A549 (cell line): Measurements from ENCODE around the gene ANKS4B. TPM values are rescaled to one million over a fixed set of nuclear protein-coding genes. Genes with fewer than 3 reads are reported as not detected.

ENCODE experiments used
- ATAC-seq, 2 experiments: fragments of 200-7000 bp in 1 of 2; fragments of >200 bp in 1 of 2; cut with Nextera tagmentation in 1 of 2; cut with Tn5 transposase in 1 of 2; 3 replicates each; pipeline versions ENCODE4 v1.8.0 to v1.9.1; 2018 to 2020; ENCODE audit warnings: mild to moderate bottlenecking in 1 of 2, moderate library complexity in 1 of 2
- CTCF ChIA-PET: fragments of 300-600 bp; sonication (Branson Sonifier 250); formaldehyde crosslinking; extraction: SDS; loops from one replicate; lab custom pipeline; 2021; ENCODE audit warnings: antibody characterized with exemption, inconsistent platforms; lab: Yijun Ruan, JAX
- POLR2A ChIA-PET: fragments of 350-600 bp; formaldehyde crosslinking; extraction: SDS; loops from one replicate; lab custom pipeline; 2021; ENCODE audit warnings: antibody characterized with exemption, inconsistent platforms; lab: Yijun Ruan, JAX
- DNase-seq, 2 experiments: peaks; one replicate each; pipeline versions ENCODE4 v3.0.0 to v3.0.0-alpha.2; 2011 to 2016; ENCODE audit warnings: low read depth in 1 of 2, low spot score in 1 of 2
- FAIRE-seq: peaks from 2 replicates; lab custom pipeline; 2011; peaks lifted over from hg19 to GRCh38; lab: Jason Lieb, UNC
- H3K27ac ChIP-seq, 2 experiments: fragments of >200 bp; sonication (Bioruptor Twin); formaldehyde crosslinking; 3 replicates each; pipeline ENCODE4 v1.5.1; 2016 to 2017
- H3K4me1 ChIP-seq: fragments of >200 bp; sonication (Bioruptor Twin); formaldehyde crosslinking; 3 replicates; pipeline ENCODE4 v1.6.1; 2016
- H3K4me2 ChIP-seq: fragments of >200 bp; sonication (Bioruptor Twin); formaldehyde crosslinking; 3 replicates; pipeline ENCODE4 v1.6.1; 2016
- H3K4me3 ChIP-seq: fragments of >200 bp; sonication (Bioruptor Twin); formaldehyde crosslinking; 3 replicates; pipeline ENCODE4 v1.5.1; 2016
- H3K9me3 ChIP-seq: fragments of >200 bp; sonication (Bioruptor Twin); formaldehyde crosslinking; 3 replicates; pipeline ENCODE4 v1.6.1; 2016
- CEBPB ChIP-seq, 2 experiments: fragments of >200 bp in 1 of 2; sonication (Bioruptor Twin) in 1 of 2; formaldehyde crosslinking in 1 of 2; IDR thresholded peaks; 2 replicates each; pipeline ENCODE4 v1.6.1; 2012 to 2016
- CHD2 ChIP-seq: fragments of 150-350 bp; IDR thresholded peaks from 2 replicates; pipeline ENCODE4 v1.6.1; 2014; ENCODE audit warnings: low read length; ENCODE audit not compliant: partially characterized antibody
- EP300 ChIP-seq, 2 experiments: fragments of >200 bp; sonication (Bioruptor Twin); formaldehyde crosslinking; IDR thresholded peaks; 2 replicates in 1 of 2; 3 replicates in 1 of 2; pipeline ENCODE4 v1.6.1; 2016 to 2017
- FOSB ChIP-seq: fragments of 250-450 bp; sonication (Bioruptor Pico); IDR thresholded peaks from 2 replicates; pipeline ENCODE4 v1.5.0; 2020; ENCODE audit warnings: mild to moderate bottlenecking, moderate library complexity
- KDM5A ChIP-seq: fragments of 200-600 bp; sonication (generic); IDR thresholded peaks from 2 replicates; pipeline ENCODE4 v1.6.1; 2016; ENCODE audit warnings: antibody characterized with exemption, mild to moderate bottlenecking
- MAZ ChIP-seq: fragments of 150-350 bp; IDR thresholded peaks from 2 replicates; pipeline ENCODE4 v1.6.1; 2014; ENCODE audit warnings: antibody characterized with exemption, low read depth, low read length, borderline replicate concordance
- RARB ChIP-seq: fragments of 250-450 bp; sonication (Bioruptor Pico); IDR thresholded peaks from 2 replicates; pipeline ENCODE4 v1.8.0; 2021; ENCODE audit warnings: mild to moderate bottlenecking, moderate library complexity
- RFX5 ChIP-seq: fragments of 450-650 bp; IDR thresholded peaks from 2 replicates; pipeline ENCODE4 v1.7.1; 2014; ENCODE audit warnings: antibody characterized with exemption, mild to moderate bottlenecking, moderate library complexity
- TFCP2L1 ChIP-seq: fragments of 250-450 bp; sonication (Bioruptor Pico); IDR thresholded peaks from 2 replicates; pipeline ENCODE4 v1.5.0; 2021; ENCODE audit warnings: mild to moderate bottlenecking
- ZFP36 ChIP-seq: fragments of 450-650 bp; IDR thresholded peaks from 2 replicates; pipeline ENCODE4 v1.6.1; 2014; ENCODE audit warnings: borderline replicate concordance; ENCODE audit not compliant: partially characterized antibody
- ZNF302 ChIP-seq: fragments of 250-450 bp; sonication (Bioruptor Pico); IDR thresholded peaks from 2 replicates; pipeline ENCODE4 v1.9.0; 2021; ENCODE audit warnings: inconsistent platforms, mild to moderate bottlenecking, moderate library complexity
- whole genome bisulfite sequencing: methylation state at CpG from one replicate; pipeline ENCODE4 v1.1.6; 2017; ENCODE audit errors: missing lambda C conversion rate; 5-methylcytosine and 5-hydroxymethylcytosine counted together
- polyA plus RNA-seq, 4 experiments: library from polyadenylated mRNA; depleted of rRNA in 3 of 4; stranded (reverse); fragments of >200 nt; fragmentation: RNase III in 1 of 4; extraction: RNeasy Plus Mini Kit Qiagen cat#74134 plus additional on column Dnase treatment in 1 of 4; gene quantifications; 2 replicates in 3 of 4; 3 replicates in 1 of 4; pipeline ENCODE4 v1.2.3, GENCODE V29; 2011 to 2017
- TF ChIP-seq, protein P1 (sequence below): IDR thresholded peaks from 2 replicates; pipeline ENCODE4 v1.6.1; 2012
- TF ChIP-seq, protein P2 (sequence below): fragments of 200-600 bp; sonication (generic); IDR thresholded peaks from 2 replicates; pipeline ENCODE4 v1.6.1; 2016; ENCODE audit warnings: antibody characterized with exemption, mild to moderate bottlenecking, moderate library complexity
- TF ChIP-seq, protein P3 (sequence below): fragments of 450-650 bp; IDR thresholded peaks from 2 replicates; pipeline ENCODE4 v1.6.1; 2014; ENCODE audit warnings: antibody characterized with exemption
- TF ChIP-seq, protein P4 (sequence below): fragments of 250-450 bp; sonication (Bioruptor Pico); IDR thresholded peaks from 2 replicates; pipeline ENCODE4 v1.5.0; 2021; ENCODE audit warnings: mild to moderate bottlenecking, moderate library complexity, borderline replicate concordance
- TF ChIP-seq, protein P5 (sequence below): fragments of >200 bp; sonication (Bioruptor Twin); formaldehyde crosslinking; IDR thresholded peaks from 3 replicates; pipeline ENCODE4 v1.6.1; 2016

The ANKS4B gene
- polyA plus RNA-seq, 2 of the 4 experiments (the other 2 are of a cell fraction) = 0.27 to 1.8 TPM

DNA sequence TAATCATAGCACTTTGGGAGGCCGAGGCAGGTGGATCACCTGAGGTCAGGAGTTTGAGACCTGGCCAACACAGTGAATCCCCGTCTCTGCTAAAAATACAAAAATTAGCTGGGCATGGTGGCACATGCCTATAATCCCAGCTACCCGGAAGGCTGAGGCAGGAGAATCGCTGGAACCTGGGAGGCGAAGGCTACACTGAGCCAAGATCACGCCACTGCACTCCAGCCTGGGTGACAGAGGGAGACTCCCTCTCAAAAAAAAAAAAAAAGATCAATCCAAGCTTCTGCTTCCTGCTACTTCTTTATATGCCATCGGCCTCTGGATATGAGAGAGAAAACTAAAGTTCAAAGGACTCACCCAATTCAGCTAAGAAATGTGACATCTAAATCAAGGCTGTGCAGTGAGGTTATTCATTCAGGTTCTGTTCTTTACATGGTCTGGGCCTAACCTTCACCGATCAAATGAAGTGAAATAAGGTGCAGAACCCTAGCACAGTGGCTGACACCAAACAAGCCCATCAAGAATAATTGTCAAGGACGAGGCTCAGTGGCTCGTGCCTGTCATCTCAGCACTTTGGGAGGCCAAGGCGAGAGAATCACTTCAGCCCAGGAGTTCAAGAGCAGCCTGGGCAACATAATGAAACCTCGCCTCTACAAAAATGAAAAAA, 47.7 kb upstream of the ANKS4B start:
- WGBS = 93% methylated on average over 11 of the region's 12 CpGs
- POLR2A ChIA-PET = interaction anchor here (1.6 kb wide), 1 partner anchor 115 kb away, joined by 4 read pairs; no protein-coding TSS in a partner anchor
- FAIRE-seq = no peak

DNA sequence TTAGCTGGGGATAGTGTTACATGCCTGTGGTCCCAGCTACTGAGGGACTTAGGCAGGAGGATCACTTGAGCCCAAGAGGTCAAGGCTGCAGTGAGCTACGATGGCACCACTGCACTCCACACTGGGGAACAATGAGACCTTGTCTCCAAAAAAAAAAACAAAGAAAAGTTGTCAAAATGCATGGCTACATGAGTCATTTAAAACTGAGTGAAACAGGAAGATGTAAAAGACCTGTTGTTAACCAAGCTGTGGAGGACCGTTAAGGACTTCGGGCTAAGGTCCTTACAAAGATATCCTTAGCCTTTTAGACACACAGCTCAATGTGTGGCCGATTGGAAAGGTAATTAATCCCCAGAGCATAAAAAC, 47.2 kb upstream of the ANKS4B start:
- H3K9me3 ChIP-seq = peaks cover 3% of the 10 kb centered on the region; the same call in 2 of the 3 replicates
- POLR2A ChIA-PET = interaction anchor here (1.6 kb wide), 1 partner anchor 114 kb away, joined by 4 read pairs; no protein-coding TSS in a partner anchor

More for the DNA sequence above, 47.7 kb upstream of the ANKS4B start:
- DNase-seq = no peak
- Histone ChIP-seq H3K27ac (no peak overlapping the region), H3K4me1 (peaks cover 10% of the 10 kb centered on the region; the same call in 2 of the 3 replicates), H3K9me3 (peaks cover 3% of the 10 kb centered on the region; the same call in 2 of the 3 replicates), H3K4me3 (no peak overlapping the region)
- CTCF ChIA-PET = interaction anchor here (0.6 to 11.5 kb wide), 8 partner anchors 8 to 335 kb away, joined by 3 to 160 read pairs (median 4); partner anchors contain the start of gene CRYM
- ATAC-seq = no peak
- TF ChIP-seq, protein P1, sequence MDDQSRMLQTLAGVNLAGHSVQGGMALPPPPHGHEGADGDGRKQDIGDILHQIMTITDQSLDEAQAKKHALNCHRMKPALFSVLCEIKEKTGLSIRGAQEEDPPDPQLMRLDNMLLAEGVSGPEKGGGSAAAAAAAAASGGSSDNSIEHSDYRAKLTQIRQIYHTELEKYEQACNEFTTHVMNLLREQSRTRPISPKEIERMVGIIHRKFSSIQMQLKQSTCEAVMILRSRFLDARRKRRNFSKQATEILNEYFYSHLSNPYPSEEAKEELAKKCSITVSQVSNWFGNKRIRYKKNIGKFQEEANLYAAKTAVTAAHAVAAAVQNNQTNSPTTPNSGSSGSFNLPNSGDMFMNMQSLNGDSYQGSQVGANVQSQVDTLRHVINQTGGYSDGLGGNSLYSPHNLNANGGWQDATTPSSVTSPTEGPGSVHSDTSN = no peak
- no peak for TF ChIP-seq CHD2
- no peak for TF ChIP-seq RFX5
- TF ChIP-seq CEBPB (IDR thresholded peaks at IDR 0.05) = no peak
- no peak for TF ChIP-seq FOSB (CRISPR knock-in tag)
- no peak for TF ChIP-seq RARB (CRISPR knock-in tag)
- TF ChIP-seq MAZ = no peak
- TF ChIP-seq ZFP36 = no peak
- TF ChIP-seq, protein P2, sequence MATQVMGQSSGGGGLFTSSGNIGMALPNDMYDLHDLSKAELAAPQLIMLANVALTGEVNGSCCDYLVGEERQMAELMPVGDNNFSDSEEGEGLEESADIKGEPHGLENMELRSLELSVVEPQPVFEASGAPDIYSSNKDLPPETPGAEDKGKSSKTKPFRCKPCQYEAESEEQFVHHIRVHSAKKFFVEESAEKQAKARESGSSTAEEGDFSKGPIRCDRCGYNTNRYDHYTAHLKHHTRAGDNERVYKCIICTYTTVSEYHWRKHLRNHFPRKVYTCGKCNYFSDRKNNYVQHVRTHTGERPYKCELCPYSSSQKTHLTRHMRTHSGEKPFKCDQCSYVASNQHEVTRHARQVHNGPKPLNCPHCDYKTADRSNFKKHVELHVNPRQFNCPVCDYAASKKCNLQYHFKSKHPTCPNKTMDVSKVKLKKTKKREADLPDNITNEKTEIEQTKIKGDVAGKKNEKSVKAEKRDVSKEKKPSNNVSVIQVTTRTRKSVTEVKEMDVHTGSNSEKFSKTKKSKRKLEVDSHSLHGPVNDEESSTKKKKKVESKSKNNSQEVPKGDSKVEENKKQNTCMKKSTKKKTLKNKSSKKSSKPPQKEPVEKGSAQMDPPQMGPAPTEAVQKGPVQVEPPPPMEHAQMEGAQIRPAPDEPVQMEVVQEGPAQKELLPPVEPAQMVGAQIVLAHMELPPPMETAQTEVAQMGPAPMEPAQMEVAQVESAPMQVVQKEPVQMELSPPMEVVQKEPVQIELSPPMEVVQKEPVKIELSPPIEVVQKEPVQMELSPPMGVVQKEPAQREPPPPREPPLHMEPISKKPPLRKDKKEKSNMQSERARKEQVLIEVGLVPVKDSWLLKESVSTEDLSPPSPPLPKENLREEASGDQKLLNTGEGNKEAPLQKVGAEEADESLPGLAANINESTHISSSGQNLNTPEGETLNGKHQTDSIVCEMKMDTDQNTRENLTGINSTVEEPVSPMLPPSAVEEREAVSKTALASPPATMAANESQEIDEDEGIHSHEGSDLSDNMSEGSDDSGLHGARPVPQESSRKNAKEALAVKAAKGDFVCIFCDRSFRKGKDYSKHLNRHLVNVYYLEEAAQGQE = no peak
- TF ChIP-seq TFCP2L1 (CRISPR knock-in tag) = no peak
- no peak for TF ChIP-seq ZNF302 (CRISPR knock-in tag)
- TF ChIP-seq, all 56 proteins: peak for 0
- H3K4me2 ChIP-seq = no peak overlapping the region

More for the DNA sequence above, 47.2 kb upstream of the ANKS4B start:
- DNase-seq (no peak), ATAC-seq (no peak), FAIRE-seq (no peak)
- H3K4me2 ChIP-seq = no peak overlapping the region
- H3K4me3 ChIP-seq = no peak overlapping the region
- CTCF ChIA-PET = interaction anchor here (0.6 to 11.5 kb wide), 10 partner anchors 9 to 336 kb away, joined by 3 to 160 read pairs (median 6); partner anchors contain the start of gene CRYM
- TF ChIP-seq KDM5A (no peak), EP300 (IDR thresholded peaks at IDR 0.05) (no peak)
- TF ChIP-seq, protein P3, sequence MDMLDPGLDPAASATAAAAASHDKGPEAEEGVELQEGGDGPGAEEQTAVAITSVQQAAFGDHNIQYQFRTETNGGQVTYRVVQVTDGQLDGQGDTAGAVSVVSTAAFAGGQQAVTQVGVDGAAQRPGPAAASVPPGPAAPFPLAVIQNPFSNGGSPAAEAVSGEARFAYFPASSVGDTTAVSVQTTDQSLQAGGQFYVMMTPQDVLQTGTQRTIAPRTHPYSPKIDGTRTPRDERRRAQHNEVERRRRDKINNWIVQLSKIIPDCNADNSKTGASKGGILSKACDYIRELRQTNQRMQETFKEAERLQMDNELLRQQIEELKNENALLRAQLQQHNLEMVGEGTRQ = no peak
- TF ChIP-seq, protein P4, sequence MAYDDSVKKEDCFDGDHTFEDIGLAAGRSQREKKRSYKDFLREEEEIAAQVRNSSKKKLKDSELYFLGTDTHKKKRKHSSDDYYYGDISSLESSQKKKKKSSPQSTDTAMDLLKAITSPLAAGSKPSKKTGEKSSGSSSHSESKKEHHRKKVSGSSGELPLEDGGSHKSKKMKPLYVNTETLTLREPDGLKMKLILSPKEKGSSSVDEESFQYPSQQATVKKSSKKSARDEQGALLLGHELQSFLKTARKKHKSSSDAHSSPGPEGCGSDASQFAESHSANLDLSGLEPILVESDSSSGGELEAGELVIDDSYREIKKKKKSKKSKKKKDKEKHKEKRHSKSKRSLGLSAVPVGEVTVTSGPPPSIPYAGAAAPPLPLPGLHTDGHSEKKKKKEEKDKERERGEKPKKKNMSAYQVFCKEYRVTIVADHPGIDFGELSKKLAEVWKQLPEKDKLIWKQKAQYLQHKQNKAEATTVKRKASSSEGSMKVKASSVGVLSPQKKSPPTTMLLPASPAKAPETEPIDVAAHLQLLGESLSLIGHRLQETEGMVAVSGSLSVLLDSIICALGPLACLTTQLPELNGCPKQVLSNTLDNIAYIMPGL (CRISPR knock-in tag) = no peak
- TF ChIP-seq, protein P5, sequence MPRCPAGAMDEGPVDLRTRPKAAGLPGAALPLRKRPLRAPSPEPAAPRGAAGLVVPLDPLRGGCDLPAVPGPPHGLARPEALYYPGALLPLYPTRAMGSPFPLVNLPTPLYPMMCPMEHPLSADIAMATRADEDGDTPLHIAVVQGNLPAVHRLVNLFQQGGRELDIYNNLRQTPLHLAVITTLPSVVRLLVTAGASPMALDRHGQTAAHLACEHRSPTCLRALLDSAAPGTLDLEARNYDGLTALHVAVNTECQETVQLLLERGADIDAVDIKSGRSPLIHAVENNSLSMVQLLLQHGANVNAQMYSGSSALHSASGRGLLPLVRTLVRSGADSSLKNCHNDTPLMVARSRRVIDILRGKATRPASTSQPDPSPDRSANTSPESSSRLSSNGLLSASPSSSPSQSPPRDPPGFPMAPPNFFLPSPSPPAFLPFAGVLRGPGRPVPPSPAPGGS = no peak
- no peak overlapping the region for H3K27ac ChIP-seq
- peaks cover 10% of the 10 kb centered on the region; the same call in 2 of the 3 replicates for H3K4me1 ChIP-seq
- 86% methylated on average over 4 of the region's 4 CpGs for WGBS
